Measurements from ENCODE around the gene POLR1C.

GRCh38 chr6:43468240-43468639 lies 48.6 kb upstream of the POLR1C start:
- TF ChIP-seq EGR1 (IDR thresholded peaks at IDR 0.05; ENCODE audit: borderline replicate concordance in 1 of 2, low read depth in 2 of 2, low read length in 2 of 2) (no peak), ATF2 (IDR thresholded peaks at IDR 0.05; ENCODE audit: low read length) (no peak), MXI1 (IDR thresholded peaks at IDR 0.05; ENCODE audit: low read depth, low read length) (no peak), RAD21 (IDR thresholded peaks at IDR 0.05; ENCODE audit: insufficient read depth, low read depth, low read length) (no peak), EP300 (IDR thresholded peaks at IDR 0.05; ENCODE audit: borderline replicate concordance in 1 of 2, control insufficient read depth in 1 of 2, low read depth in 2 of 2, low read length in 2 of 2) (no peak), ATF7 (IDR thresholded peaks at IDR 0.05; ENCODE audit: low read depth) (no peak), CTCF (IDR thresholded peaks at IDR 0.05 in 2 of 3, conservative IDR thresholded peaks at IDR 0.05 in 1 of 3; ENCODE audit: control insufficient read depth in 2 of 3, extremely low read depth in 1 of 3, insufficient read depth in 1 of 3, low read depth in 3 of 3, low read length in 3 of 3) (no peak), KAT2A (conservative IDR thresholded peaks at IDR 0.05; ENCODE audit: control insufficient read depth, low read depth, low read length) (no peak), SIN3A (IDR thresholded peaks at IDR 0.05; ENCODE audit: low read depth, low read length) (no peak), REST (IDR thresholded peaks at IDR 0.05; ENCODE audit: low read depth, low read length) (no peak), POLR2AphosphoS5 (IDR thresholded peaks at IDR 0.05; ENCODE audit: low read length) (no peak)

Data from GM12878 (cell line).